ENCODE measurements around the gene ADORA2B.
"Not testable (repeated sequence)": the region's sequence is repeated elsewhere in the genome, so short reads cannot be mapped to it uniquely, and the experiment has no call there.

The ADORA2B gene

GRCh38 chr17:15944759-15945526 is at the start of gene ADORA2B:
TSS of gene ADORA2B (plus strand) at chr17:15945130. CDS start at chr17:15945249, 119 bp downstream.
- DNase-seq = peak; percentile 18 to 23

GRCh38 chr17:15896277-15896676 is 48.7 kb upstream of the ADORA2B start:
- no peak for DNase-seq

DNA sequence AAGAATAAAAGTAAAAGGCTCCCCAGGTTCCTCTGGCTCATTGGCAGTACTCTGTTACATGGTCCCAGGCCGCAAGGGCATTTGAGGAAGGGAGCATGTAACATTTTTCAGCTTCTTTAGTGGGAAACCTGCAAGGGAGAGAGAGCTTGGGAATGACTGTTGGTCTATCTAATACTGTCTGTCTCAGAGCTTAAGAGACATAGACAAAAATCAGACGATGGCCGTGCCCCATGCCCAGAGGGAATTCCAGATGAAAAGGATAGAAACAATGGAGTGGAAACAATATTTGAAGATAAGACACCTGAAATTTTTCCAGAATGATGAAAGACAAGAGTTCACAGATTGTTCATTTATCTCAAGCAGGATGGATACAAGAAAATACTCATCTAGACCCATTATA is 48.1 kb upstream of the ADORA2B start:
- DNase-seq = no peak

DNA sequence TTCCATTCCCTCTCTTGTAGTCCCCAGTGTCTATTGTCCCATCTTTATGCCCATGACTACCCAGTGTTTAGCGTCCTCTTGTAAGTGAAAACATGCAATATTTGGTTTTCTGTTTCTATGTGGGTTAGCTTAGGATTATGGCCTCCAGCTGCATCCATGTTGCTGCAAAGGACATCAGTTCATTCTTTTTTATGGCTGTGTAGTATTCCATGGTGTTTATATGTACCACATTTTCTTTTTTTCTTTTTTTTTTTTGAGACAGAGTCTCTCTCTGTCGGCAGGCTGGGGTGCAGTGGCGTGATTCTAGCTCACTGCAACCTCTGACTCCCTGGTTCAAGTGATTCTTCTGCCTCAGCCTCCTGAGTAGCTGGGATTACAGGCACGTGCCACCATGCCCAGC is 45.3 kb upstream of the ADORA2B start:
- DNase-seq = not testable (repeated sequence)

DNA sequence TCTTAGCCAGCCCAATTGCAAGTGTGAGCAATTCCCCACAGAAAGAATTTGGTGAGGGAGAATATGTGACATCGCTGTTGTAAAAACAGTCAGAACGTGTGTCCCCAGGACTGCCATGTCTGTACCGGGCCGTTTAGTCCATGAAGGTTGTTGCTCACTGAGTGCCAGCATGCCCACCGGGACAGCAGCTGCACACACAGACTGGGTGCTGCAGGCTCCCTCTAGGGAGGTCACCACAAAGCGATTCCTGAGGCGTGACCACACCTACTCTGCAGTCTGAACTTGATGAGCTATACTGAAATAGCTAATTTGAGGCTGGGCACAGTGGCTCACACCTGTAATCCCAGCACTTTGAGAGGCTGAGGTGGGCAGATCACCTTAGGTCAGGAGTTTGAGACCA is 44.1 kb upstream of the ADORA2B start:
- no peak for DNase-seq

- not testable (repeated sequence) for DNase-seq
Measured at GRCh38 chr17:15905236-15905635, 39.7 kb upstream of the ADORA2B start.

GRCh38 chr17:15907290-15907689 is 37.6 kb upstream of the ADORA2B start:
- DNase-seq = no peak

DNA sequence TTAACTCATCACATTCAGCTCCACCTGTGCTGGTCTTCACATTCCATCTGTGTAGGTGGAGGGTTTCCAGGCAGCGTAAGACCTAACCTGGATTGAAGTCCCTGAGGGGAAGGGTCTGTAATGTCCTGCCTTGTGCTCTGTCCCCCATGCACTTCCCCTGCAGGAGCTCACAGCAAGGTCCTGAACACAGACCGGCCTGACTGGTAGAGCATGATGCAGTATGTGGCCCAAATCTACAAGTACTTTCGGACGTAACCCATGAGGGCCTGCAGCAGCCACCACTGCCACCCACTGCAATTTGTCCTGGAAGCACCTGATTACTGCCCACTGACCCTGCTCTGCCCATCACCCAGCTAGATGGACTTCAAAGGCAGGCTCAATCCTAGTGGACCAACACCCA is 36.6 kb upstream of the ADORA2B start:
- DNase-seq = no peak

GRCh38 chr17:15909481-15909991 is 35.4 kb upstream of the ADORA2B start:
- no peak for DNase-seq

GRCh38 chr17:15910791-15911190 is 34.1 kb upstream of the ADORA2B start:
- DNase-seq = no peak

DNA sequence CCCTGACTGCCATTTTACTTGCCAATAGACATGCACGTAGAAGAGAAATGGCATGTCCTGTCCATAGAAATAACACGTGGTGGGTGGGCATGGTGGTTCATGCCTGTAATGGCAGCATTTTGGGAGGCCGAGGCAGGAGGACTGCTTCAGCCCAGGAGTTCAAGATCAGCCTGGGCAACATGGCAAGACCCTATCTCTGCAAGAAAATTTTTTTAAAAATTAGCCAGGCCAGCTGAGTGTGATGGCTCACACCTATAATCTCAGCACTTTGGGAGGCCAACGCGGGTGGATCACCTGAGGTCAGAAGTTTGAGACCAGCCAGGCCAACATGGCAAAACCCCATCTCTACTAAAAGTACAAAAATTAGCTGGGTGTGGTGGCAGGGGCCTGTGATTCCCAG is 33.2 kb upstream of the ADORA2B start:
- not testable (repeated sequence) for DNase-seq

DNA sequence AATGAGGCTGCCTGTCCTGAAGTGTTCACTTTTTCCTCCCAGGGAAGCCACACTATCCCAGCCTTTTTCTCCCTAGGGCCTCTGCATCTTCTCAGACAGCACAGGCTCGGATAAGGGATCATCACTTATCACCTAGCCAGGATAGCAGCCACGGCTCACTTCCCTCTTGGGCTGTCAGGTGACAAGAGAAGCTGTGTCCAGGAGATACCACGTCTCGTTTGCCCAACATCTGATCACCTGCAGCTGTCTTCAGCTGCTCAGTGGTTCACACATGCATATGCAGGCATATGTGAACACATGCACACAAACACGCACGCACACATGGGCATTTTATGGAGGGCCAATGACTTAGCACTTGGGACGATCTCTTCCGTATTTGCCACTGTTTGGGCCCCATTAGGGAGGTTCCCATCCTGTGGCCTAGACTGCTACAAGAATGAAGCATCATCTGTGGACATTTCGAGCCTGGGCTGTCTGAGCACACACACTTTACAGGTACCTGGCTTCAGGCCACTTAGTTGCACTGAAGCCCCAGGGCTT is 32.4 kb upstream of the ADORA2B start:
- DNase-seq = no peak

DNA sequence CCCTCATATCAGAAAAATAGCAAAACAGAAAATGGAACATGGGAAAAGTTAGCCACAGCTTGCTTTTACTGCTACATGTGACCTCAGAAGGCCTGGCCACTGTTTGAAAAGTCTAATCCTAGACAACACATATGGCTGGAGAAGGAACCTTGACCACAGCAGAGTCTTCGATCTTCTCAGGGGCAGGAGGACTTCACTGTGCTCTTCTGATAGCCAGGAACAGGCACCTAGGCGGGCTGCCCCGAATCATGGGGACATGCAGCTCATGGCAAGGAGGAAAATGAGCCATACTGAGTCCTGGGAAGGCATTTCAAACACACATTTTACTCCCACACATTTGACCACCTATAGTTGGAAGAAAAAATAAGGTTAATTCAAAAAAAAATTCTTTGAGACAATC is 31.1 kb upstream of the ADORA2B start:
- DNase-seq = no peak

DNA sequence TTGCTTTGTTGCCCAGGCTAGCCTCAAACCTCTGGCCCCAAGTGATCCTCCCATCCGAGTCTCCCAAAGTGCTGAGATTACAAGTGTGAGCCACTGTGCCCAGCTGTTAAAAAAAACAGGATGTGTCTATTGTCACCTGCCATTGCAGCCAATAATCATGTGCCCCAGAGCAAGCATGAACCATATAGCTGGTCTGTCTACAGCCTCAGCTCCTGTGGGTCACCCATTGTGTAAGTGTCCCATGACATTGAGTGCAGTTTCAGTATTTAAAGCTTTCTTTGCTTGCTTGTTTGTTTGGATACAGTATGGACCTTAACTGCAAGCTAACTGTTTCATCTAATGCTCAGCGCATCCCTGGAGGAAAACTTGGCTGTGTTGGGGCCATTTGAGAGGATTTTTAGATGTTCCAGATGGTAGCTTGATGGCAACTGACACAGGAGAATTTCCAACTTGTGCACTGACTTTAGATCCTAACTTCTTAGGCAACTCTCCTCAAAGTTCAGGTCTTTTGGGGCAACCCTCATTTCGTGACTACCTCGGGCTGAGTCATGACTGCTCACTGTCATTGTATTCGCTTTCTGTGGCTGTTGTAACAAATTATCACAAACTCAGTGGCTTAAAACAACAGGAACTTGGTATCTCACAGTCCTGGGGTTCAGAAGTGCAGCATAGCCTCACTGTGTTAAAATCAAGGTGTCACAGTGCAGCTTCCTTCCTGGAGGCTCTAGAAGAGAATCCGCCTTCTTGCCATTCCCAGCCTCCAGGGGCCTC is 30.3 kb upstream of the ADORA2B start:
- no peak for DNase-seq

DNA sequence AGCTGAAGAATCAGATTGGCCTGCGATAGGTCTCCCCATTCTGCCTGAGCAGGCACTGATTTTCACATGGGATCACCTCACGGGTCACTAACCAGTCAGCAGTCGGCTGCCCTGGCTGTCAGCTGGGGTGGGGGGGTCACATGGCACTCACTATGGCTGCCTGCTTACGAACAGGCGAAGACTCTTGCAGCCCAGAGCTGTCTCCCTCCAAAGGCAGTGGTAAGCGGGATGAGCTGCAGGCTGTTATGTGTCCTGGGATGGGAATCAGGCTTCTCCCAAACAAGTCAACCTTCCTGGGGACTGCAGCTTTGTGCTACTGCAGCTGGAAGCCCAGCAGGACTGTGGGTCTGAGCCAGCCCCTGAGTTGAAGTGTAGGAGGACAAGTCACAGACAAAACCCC is 29.0 kb upstream of the ADORA2B start:
- DNase-seq = no peak

DNA sequence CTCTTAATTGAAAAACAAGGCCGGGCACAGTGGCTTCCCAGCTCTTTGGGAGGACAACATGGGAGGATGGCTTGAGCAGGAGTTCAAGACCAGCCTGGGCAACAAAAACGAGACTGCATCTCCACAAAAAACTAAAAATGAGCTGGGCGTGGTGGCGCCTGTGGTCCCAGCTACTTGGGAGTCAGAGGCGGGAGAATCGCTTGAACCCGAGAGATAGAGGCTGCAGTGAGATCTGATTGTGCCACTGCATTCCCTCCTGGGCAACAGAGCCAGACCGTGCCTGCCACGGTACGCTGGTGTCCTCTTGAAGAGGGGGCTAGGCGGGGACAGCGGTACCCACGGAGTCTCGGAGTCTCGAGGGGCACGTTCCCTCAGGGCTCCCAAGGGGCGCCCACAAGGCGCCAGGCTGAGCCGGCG is 27.9 kb upstream of the ADORA2B start:
- DNase-seq = no peak

GRCh38 chr17:15917438-15918027 is 27.4 kb upstream of the ADORA2B start:
- no peak for DNase-seq

DNA sequence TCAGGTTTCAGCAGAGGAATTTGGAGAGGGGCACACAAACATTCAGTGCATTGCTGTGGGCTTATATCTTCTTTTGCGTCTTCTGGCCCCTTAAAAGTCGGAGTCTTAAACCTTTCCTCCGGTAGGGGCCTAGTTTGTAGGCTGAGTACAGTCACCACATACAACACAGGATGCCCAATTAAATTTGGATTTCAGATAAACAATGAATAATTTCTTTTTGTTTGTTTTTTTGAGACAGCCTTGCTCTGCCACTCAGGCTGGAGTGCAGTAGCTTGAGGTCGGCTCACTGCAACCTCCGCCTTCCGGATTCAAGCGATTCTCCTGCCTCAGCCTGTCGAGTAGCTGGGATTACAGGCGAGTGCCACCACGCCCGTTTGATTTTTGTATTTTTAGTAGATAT is 26.7 kb upstream of the ADORA2B start:
- no peak for DNase-seq

GRCh38 chr17:15918661-15919259 is 26.2 kb upstream of the ADORA2B start:
- DNase-seq = no peak

DNA sequence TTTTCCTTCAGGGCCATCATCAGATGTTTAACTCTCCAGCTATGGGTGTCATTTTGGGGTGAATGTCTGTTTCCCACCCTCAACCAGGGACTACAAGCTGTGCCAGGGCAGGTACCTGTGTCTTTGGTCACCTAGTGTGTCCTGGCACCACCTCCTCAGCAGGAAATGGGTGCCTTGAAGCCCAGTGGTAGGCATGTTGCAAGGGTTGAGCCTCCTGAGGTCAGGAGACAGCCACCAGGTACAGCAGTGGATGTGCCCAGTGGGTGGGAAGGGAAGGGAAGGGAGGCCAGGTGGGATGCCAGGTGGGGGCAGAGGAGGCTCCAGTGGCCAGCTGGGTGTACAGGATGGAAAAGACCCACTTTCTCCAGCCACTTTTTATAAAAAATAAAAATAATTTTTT is 25.5 kb upstream of the ADORA2B start:
- DNase-seq = no peak

DNA sequence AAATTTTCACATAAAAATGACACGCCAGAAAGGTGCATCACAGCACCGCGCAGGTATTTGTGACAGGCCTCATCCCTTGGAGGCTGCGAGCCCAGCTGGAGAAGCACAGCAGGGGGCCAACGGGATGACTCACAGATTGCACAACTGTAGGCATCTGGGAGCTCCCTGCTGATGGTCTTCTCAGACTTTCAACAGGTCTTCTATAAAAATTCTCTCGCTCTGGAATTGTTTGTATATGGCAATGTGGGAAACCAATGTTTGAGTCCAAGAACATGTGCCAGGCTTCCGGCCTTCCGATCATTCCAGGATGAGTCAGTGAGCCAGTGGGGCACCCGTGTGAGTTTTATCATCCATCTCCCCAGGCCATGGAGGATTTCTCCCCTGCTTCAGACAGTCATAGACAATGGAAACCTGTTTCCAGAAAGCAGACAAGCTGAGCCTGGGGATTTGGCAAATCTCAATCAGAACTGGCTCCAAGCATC is 24.1 kb upstream of the ADORA2B start:
- no peak for DNase-seq

DNA sequence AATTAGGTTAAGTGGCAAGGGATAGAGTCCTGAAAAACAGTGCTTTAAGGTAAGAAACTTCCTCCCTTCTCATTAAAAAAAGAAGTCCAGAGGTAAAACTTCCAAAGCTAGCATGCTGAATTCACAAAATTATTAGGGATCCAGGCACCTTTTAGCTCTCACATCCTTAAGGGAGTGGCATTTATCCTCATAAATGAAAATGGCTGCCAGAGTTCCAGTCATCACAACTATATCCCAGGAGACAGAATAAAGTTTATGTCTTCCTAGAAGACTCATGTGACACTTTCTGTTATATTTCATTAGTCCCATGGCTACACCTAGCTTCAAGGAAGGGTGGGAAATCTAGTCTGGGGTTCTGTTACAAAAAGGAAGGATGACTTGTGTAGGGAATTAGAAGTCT is 23.3 kb upstream of the ADORA2B start:
- no peak for DNase-seq

DNA sequence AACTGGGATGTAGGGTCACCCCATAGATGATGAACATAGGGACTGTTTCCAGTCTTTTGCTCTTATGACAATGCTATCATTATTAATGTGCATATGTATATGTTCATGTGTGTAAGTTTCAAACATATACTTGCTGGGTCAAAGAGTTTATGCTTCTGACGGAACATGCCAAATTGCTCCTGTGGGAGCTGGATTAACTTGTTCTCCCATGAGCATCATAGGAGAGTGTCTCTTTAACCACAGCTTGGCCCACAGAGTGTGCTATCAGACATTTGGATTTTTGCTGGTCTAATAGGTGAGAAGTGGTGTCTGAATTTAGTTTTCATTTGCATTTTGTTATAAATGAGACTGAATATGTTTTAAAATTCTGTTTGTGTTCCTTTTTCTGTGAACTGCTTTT is 22.3 kb upstream of the ADORA2B start:
- DNase-seq = no peak
